Measurements from ENCODE around the gene SERGEF.

The SERGEF gene

DNA sequence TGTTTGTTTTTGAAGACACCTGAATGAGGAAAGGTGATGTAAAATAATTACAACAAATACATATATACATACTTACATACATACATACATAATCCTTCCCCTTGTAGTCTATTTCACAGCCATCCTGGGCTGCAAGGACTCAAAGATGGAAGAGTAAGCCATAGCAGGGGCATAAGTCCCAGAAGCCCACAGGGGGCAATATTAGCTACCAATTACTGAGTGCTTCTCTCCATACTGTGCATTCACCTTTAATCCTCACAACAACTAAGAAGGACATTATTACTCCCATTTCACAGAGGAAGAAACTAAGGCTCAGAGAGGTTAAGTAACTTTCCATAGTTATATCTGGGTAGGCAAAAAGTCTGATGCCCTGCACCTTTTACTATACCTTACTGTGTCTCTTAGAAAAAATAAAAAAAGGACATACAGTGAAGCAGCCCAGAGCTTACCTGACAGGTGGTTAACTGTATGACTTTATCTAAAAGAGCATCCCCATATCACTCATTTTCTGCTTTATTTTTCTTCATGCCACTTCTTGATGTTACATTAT is 2.7 kb downstream of the SERGEF start:
- TF ChIP-seq, protein P1, sequence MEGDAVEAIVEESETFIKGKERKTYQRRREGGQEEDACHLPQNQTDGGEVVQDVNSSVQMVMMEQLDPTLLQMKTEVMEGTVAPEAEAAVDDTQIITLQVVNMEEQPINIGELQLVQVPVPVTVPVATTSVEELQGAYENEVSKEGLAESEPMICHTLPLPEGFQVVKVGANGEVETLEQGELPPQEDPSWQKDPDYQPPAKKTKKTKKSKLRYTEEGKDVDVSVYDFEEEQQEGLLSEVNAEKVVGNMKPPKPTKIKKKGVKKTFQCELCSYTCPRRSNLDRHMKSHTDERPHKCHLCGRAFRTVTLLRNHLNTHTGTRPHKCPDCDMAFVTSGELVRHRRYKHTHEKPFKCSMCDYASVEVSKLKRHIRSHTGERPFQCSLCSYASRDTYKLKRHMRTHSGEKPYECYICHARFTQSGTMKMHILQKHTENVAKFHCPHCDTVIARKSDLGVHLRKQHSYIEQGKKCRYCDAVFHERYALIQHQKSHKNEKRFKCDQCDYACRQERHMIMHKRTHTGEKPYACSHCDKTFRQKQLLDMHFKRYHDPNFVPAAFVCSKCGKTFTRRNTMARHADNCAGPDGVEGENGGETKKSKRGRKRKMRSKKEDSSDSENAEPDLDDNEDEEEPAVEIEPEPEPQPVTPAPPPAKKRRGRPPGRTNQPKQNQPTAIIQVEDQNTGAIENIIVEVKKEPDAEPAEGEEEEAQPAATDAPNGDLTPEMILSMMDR (IDR thresholded peaks at IDR 0.05; ENCODE audit: insufficient read depth, low read length, poor library complexity, severe bottlenecking): no peak
- TF ChIP-seq EZH2phosphoT487 (conservative IDR thresholded peaks at IDR 0.05; ENCODE audit: low read length): no peak
- Histone ChIP-seq H2AFZ (ENCODE audit: low read depth, low read length, severe bottlenecking) (no peak overlapping the region), H3K9me3 (ENCODE audit: insufficient read depth, low read length) (no peaks in the 10 kb centered on the region), H3K9me2 (replicated peaks; ENCODE audit: insufficient read depth, low read length) (no peaks in the 10 kb centered on the region), H3K27me3 (ENCODE audit: low read length) (no peaks in the 10 kb centered on the region), H3K27ac (ENCODE audit: low read depth, low read length) (no peak overlapping the region), H4K20me1 (ENCODE audit: low read depth, low read length) (no peaks in the 10 kb centered on the region), H3K9ac (ENCODE audit: low read length) (no peak overlapping the region), H3K36me3 (ENCODE audit: low read length) (no peaks in the 10 kb centered on the region), H3K4me2 (ENCODE audit: low read depth, low read length, poor library complexity, severe bottlenecking) (peak overlapping the region; percentile 70), H3K79me2 (ENCODE audit: insufficient read depth, low read length) (peaks cover 36% of the 10 kb centered on the region), H3K4me3 (ENCODE audit: insufficient read depth, low read length, poor library complexity, severe bottlenecking) (no peak overlapping the region), H3F3A (ENCODE audit: insufficient read depth) (peaks cover 26% of the 10 kb centered on the region)

DNA sequence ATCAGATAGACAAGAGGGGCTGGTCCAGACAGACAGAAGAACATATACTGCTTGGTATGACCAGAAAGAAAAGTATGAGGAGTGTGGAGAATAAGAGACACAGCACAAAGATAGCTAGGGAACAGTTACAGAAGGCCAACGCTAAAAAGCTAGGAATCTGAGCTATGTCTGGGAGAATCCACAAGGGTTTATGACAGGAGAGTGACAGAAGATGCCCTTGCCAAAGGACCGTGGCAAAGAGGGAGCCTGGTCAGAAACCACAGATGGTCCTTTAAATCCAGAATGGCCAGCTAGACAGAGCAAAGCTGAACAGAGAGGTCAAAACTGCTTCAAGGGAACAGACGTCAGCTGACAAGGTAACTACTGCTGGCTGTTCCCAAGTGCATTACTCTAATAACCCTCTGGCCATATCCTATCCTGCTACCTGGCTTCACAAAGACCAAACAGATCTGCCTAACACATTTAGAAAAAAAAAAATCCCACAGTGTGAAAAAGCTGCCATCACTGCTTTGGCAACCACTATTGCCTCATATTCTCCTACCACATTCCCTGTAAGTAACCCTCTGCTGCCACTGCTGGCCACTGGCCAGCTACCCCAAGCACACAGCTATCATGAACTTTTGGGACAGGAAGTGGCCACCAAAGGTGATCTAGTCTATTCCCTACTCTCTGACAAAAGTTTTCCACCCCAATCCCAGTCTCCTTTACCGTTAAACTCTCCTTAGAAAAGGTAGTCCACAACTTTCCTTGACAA is 7.3 kb downstream of the SERGEF start:
- H3K36me3 ChIP-seq (ENCODE audit: low read length): peaks cover 32% of the 10 kb centered on the region; the same call in 1 of the 2 replicates
- no peak overlapping the region for H3K27ac ChIP-seq (ENCODE audit: low read depth, low read length)
- TF ChIP-seq, protein P1 (IDR thresholded peaks at IDR 0.05; ENCODE audit: insufficient read depth, low read length, poor library complexity, severe bottlenecking): no peak
- no peak for TF ChIP-seq EZH2phosphoT487 (conservative IDR thresholded peaks at IDR 0.05; ENCODE audit: low read length)

DNA sequence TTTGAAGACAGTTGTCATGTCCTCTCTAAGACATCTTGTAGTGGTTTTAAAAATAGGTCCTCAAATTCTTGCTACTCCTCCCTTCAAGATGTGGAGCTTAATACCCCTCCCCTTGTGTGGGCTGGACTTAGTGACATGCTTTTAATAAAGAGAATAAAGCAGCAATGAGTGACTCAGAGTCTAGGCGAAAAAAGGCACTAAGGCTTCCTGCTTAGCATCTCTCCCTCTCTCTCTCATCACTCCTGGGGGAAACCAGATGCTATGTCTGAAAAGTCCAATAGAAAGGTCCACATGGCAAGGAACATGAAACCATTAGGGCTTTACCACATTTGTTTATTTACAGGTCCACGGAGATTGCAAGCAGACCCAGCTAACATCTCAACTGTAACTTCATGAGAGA is 11.7 kb downstream of the SERGEF start:
- TF ChIP-seq EZH2phosphoT487 (conservative IDR thresholded peaks at IDR 0.05; ENCODE audit: low read length): no peak
- TF ChIP-seq, protein P1 (IDR thresholded peaks at IDR 0.05; ENCODE audit: insufficient read depth, low read length, poor library complexity, severe bottlenecking): no peak
- no peaks in the 10 kb centered on the region for H3K9me3 ChIP-seq (ENCODE audit: insufficient read depth, low read length)
- no peak overlapping the region for H3K9ac ChIP-seq (ENCODE audit: low read length)
- no peak overlapping the region for H2AFZ ChIP-seq (ENCODE audit: low read depth, low read length, severe bottlenecking)
- H3F3A ChIP-seq (ENCODE audit: insufficient read depth): no peaks in the 10 kb centered on the region
- H3K27ac ChIP-seq (ENCODE audit: low read depth, low read length): no peak overlapping the region
- H3K9me2 ChIP-seq (replicated peaks; ENCODE audit: insufficient read depth, low read length): no peaks in the 10 kb centered on the region
- no peak overlapping the region for H3K4me2 ChIP-seq (ENCODE audit: low read depth, low read length, poor library complexity, severe bottlenecking)
- H3K36me3 ChIP-seq (ENCODE audit: low read length): peaks cover 36% of the 10 kb centered on the region
- no peaks in the 10 kb centered on the region for H3K27me3 ChIP-seq (ENCODE audit: low read length)
- no peaks in the 10 kb centered on the region for H4K20me1 ChIP-seq (ENCODE audit: low read depth, low read length)
- no peak overlapping the region for H3K4me3 ChIP-seq (ENCODE audit: insufficient read depth, low read length, poor library complexity, severe bottlenecking)
- no peaks in the 10 kb centered on the region for H3K79me2 ChIP-seq (ENCODE audit: insufficient read depth, low read length)

More for the DNA sequence above, 7.3 kb downstream of the SERGEF start:
- H3K9me2 ChIP-seq (replicated peaks; ENCODE audit: insufficient read depth, low read length): no peaks in the 10 kb centered on the region
- no peak overlapping the region for H3K9ac ChIP-seq (ENCODE audit: low read length)
- H3K4me3 ChIP-seq (ENCODE audit: insufficient read depth, low read length, poor library complexity, severe bottlenecking): no peak overlapping the region
- peaks cover 4% of the 10 kb centered on the region; the same call in 1 of the 2 replicates for H3F3A ChIP-seq (ENCODE audit: insufficient read depth)
- no peaks in the 10 kb centered on the region for H3K9me3 ChIP-seq (ENCODE audit: insufficient read depth, low read length)
- peaks cover 16% of the 10 kb centered on the region for H3K79me2 ChIP-seq (ENCODE audit: insufficient read depth, low read length)
- no peak overlapping the region for H2AFZ ChIP-seq (ENCODE audit: low read depth, low read length, severe bottlenecking)
- H3K4me2 ChIP-seq (ENCODE audit: low read depth, low read length, poor library complexity, severe bottlenecking): no peak overlapping the region
- H4K20me1 ChIP-seq (ENCODE audit: low read depth, low read length): no peaks in the 10 kb centered on the region
- no peaks in the 10 kb centered on the region for H3K27me3 ChIP-seq (ENCODE audit: low read length)
